HG02840 (cell line): ENCODE measurements around the gene GRIK4.
A peak's percentile ranks its signal among the peaks of the same experiment; 100 is the strongest.

Experiments used
- ATAC-seq: cut with Tn5 transposase; IDR thresholded peaks from one replicate; pipeline ENCODE4 v1.9.1; 2021; ENCODE audit warnings: mild to moderate bottlenecking, moderate library complexity, moderate number of reproducible peaks; ENCODE audit not compliant: unreplicated experiment, low FRiP score

GRIK4 gene

DNA sequence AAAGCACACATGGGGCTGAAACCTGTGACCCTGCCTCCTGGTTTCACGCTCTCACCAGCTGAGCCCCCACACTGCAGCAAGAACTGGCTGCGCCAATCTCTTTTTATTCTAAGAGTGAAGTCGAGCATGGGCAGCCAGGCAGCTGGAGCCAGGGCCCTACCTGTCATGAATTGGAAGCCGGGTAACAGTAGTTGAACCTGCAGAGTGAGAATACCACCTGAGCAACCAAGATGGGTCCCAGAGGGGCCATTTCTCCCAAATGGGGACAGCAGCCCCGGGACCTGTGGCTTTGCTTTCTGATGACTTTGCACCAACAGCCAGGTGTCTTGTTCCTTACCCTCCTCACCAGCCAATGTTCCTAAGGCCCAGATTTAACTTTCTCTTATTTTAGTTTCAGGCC lies 178.9 kb downstream of the GRIK4 start:
- no peak for ATAC-seq

- no peak for ATAC-seq
Measured at GRCh38 chr11:120694726-120695125, 183.2 kb downstream of the GRIK4 start.

GRCh38 chr11:120695426-120695825 lies 183.9 kb downstream of the GRIK4 start:
- ATAC-seq: no peak

GRCh38 chr11:120695939-120696338 lies 184.4 kb downstream of the GRIK4 start:
- no peak for ATAC-seq

- ATAC-seq: no peak
Measured at GRCh38 chr11:120696597-120697218, 185.2 kb downstream of the GRIK4 start.

DNA sequence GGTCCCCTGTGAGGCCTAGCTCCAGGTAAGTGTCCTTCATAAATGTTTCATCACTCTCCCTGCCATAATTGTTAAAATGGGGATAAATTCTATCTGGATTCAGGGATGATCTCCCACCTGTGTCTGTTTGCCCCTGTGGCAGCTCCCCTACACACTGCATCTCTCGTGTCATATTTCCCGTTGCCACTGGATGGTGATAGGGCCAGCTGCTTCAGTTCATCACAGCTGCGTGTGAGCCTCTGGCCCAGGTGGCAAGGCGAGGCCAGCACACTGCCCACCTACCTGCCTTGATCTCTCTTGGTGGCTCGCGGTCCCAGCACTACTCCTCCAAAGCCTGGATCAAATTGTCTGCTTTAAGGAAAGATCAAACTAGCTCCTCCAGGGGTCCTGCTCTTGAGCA lies 187.4 kb downstream of the GRIK4 start:
- ATAC-seq: no peak

GRCh38 chr11:120702656-120703055 lies 191.1 kb downstream of the GRIK4 start:
- ATAC-seq: no peak

- ATAC-seq: no peak
Measured at GRCh38 chr11:120703358-120704152, 192.0 kb downstream of the GRIK4 start.

DNA sequence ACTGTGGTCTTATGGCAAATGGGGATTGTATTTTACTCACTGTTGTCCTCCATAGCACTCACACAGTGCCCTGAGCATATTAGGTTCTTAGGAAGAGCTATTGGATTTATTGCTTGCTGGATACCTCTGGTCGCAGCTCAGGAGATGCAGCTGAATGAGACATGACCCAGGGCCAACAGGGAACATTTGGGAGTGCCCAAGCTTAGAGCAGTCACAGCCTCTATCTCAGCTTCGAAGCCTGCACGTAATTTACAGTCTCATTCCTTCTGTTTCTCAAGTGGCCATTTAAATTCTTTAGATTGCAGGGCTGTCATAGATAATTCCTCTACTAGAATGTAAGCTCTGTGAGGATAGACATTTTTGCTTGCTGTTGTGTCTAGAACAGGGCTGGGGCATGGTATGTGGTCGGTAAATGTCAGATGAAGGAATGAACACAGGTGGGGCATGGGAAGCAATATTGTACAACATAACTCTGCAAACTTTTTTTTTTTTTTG lies 192.8 kb downstream of the GRIK4 start:
- no peak for ATAC-seq

- no peak for ATAC-seq
Measured at GRCh38 chr11:120706257-120706656, 194.7 kb downstream of the GRIK4 start.

GRCh38 chr11:120707098-120707497 lies 195.6 kb downstream of the GRIK4 start:
- ATAC-seq: no peak

GRCh38 chr11:120707663-120708062 lies 196.1 kb downstream of the GRIK4 start:
- no peak for ATAC-seq

DNA sequence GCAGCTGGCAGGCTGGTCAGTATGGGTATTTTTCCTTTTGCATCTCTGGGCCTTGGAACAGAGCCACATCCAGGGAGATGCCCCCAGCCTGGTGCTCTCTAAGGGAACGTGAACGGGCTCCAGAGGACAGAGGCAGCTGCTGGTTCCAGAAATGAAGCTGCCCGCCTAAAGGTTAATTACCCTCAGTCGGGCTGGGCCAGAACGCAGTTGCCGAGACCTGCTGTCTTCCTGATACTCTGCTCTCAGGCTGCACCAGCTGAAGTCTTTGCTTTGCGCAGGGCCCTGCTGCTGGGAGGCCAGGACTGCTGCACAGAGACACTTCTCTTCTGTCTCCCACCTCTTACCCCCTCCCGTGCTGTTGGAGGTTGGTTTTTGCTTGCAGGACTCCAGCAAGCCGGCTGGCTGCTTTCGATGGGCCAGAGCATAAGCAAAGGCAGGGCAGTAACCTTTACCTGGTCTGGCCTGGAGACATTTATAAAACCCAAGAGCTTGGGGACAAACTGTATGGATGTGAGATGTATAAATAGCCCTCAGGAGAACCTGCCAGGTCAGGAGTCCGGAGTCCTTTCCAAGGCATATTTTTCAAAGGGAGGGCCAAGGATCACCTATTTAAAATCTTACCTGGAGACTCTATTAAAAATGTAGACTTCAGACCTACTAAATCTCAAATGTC lies 197.1 kb downstream of the GRIK4 start:
- ATAC-seq: no peak

- ATAC-seq: peak; percentile 66
Measured at GRCh38 chr11:120709808-120710207, 198.3 kb downstream of the GRIK4 start.

DNA sequence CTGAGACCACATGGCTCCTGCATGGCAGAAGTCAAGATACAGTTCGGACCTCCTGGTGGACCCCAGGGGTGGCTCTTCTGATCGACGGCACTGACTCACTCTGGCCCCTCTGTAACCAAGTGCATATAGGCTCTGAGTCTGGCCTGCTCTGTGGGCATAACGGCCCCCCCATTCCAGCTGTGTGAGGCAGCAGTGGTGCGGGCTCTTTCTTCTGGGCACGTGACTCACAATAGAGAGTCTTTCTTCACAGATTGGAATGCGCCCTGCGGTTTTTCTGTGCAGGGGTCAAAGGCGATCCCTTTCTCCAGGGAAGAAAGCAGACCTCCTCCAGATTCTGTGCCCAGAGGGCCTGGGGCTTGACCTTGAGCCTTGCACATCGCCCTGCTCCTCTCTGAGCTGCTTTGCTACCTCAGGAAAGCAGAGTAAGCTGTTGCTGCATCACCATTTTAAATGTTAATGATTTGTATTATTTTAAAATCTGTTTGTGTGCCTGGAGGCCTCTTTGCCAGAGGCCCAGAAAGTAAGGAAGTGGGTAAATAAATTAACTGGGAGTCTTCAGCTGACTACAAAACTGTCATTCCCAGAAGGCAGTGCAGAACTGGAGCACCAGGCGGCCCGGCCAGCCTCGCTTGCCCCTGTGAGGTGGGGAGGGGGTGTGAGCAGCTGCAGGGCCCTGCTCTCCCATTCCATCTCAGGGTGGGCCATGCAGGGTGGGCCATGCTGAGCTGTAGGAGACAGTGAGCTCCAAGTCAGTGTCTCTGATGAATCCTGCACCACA lies 199.0 kb downstream of the GRIK4 start:
- ATAC-seq: no peak

- ATAC-seq: no peak
Measured at GRCh38 chr11:120712014-120712413, 200.5 kb downstream of the GRIK4 start.

- ATAC-seq: no peak
Measured at GRCh38 chr11:120712881-120713280, 201.3 kb downstream of the GRIK4 start.

- ATAC-seq: no peak
Measured at GRCh38 chr11:120713296-120713695, 201.7 kb downstream of the GRIK4 start.

DNA sequence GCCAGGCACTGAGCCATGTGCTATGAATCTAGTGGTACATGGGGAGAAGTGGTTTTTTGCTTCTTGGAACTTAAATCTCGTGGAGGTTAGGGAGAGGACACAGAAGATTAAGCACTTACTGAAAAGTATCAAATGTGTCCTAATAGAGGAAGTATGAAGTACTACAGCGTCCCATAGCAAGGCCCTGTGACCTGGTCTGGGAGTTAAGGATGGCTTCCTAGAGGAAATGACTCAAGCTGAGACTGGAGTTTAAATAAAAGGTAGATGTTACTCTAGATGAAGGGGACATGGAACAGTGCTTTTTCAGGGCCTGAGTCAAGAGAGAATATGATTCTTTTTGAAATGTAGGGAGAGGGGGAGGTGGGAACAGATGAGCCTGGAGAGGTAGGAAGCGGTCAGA lies 202.9 kb downstream of the GRIK4 start:
- no peak for ATAC-seq

DNA sequence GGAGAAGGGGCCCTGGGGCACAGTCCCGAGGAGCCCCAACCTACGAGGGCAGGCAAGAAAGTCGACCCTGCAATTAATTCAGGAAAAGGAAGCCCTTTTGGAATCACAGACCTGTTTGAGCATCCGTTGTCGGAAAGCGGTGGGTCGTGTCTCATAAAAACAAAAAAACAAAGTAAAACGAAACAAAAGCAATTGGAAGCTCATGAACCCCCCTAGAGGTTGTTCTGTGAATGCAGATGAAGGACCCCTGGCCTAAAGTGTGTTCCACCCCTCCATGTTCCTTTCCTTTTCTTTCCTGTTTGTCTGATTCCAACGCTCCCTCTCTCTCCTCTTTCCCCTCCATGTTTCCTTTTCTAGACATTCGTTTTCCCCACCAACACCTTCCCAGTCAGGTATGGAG lies 203.7 kb downstream of the GRIK4 start:
- no peak for ATAC-seq

DNA sequence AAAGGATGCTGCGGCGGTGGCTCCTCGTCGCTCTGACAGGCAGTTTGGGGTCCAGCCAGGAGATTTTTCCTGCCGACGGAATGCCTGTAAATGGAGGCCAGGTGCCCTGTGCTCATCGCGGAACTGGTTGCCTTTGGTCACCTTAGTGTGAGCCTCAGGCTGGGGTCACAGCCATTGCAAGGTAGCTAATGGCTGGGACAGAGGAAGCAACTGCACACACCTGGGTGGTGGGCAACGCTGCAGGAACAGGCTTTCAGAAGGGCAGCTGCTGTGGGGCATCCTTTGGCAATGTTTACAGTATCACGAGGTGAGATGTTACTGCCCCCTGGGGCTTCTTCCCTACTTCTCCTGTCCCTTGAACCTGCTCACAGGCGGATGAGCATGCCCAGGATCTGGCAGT lies 205.5 kb downstream of the GRIK4 start:
- no peak for ATAC-seq
